NCI-H2227 treated with DMSO at 0.1 percent for 48 hours (cell line): ENCODE results near the gene RRP8.

Source experiments
- DNase-seq: peaks from one replicate; lab custom pipeline; 2025; lab: John Stamatoyannopoulos, UW

RRP8 gene

DNA sequence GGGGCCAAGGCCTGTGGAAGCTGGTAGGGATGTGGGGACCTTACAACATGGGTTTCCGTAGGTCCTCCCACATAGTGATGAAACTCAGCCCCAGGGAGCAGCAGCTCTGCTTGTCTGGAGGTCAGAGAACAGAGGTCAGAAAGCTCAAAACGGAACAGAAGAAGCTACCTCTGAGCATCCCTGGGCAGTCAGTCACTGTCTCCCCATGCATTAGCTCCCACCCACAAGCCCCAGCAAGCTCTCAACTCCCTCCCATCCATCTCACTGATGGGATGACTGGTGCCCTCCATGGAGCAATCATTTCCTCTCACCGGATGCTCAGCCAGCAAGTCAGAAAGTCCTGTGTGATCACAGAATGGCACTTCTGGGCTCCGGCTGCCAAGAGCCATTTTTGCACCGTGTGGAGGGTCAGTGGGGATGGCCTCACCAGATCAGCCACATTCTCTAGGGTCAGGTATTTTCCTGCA is 13.9 kb upstream of the RRP8 start:
- DNase-seq: no peak

DNA sequence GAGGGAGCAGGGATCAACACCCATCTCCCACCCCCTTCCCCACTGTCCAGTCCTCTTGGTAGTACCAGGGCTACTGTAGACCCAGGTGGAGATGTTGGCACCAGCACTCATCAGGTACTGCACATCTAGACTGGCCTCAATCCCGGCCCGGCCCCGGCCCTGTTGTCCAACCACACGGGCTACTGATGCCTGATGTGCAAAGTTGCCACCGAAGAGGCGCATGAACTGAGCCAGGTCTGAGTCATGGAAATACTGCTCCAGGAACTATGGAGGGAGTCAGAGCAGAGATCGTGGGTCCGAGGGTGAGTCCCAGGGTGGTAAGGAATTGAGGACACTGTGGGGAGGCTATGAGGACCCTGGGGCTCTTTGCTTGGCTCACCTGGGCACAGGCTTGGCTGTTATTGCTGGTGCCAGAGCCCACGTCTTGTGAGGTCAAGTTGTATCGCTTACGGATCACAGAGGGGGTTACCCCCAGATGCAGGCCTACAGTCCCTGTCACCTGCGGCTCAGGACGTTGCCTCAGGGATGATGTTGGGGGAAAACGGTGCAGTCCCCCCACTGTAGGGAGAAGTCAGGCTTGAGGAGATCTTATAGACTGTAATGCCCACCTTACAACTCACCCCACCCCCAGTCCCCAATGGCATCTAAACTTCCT is 13.3 kb upstream of the RRP8 start:
- DNase-seq: no peak

GRCh38 chr11:6615882-6616585 is 12.6 kb upstream of the RRP8 start:
- no peak for DNase-seq

DNA sequence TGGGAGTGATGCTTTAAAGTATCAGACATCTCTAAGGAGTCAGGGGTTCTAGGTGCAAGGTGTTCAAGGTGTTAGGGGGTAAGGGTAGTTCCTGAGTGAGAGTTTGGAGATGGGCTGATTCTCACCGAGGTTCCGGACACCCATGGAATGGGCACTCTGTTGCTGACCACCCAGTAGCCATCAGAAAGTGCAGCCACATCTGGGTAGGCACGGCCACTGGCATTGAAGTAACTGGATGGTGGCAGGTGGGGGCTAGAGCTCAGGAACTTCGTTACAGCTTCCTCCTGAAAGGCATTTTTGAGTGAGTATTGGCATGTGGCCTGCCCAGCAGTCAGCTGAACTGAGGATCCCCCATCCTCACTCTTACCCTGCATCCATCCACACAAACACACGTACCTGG is 11.6 kb upstream of the RRP8 start:
- no peak for DNase-seq

GRCh38 chr11:6614446-6614845 is 11.0 kb upstream of the RRP8 start:
- DNase-seq: no peak

GRCh38 chr11:6613496-6613895 is 10.1 kb upstream of the RRP8 start:
- DNase-seq: no peak

DNA sequence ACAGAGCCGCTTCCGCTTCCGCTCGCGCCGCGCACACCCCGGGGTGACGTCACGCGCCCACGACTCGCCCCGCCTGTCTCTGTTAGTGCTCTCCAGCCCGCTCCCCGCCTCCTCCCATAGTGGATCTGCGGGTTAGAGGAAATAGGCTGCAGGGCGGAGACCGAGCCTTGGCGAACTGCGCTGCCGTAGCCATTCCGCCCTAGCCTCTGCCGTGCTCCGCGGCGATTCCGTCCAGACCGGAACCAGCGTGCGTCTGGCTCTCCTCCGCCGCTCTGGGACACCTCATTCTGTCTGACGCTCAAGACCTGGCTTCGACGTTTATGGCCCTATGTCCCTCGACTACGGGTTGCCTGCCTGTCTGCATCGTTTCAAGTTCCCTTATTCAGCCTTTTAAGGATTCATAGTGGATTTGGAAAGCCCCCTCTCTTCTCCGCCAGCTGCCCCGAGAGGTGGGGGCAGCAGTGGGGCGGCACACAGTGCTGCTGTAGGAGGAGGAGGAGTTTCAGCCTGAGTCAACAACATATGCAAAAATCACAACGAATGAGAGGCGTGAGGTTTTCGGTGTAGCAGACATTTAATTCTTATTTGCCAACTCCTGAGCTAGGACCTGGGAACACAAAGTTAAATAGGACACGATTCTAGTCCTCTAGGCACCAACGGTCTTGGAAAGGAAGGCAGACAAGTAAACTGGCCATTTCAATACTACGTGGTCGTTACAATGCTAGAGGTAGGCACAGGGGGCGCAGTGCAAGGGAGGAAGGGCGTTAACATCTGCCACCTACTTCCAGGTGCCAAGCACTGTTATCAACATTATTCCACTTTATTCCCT is 9.0 kb upstream of the RRP8 start, which contains the start of gene TAF10:
Gene TAF10, minus strand, starts transcription at position 4 of the 829 bp plus-strand sequence. CDS start 27 bp downstream, outside the sequence.
- peak; percentile 98 for DNase-seq

GRCh38 chr11:6611963-6612212 is 8.5 kb upstream of the RRP8 start:
- DNase-seq: no peak

DNA sequence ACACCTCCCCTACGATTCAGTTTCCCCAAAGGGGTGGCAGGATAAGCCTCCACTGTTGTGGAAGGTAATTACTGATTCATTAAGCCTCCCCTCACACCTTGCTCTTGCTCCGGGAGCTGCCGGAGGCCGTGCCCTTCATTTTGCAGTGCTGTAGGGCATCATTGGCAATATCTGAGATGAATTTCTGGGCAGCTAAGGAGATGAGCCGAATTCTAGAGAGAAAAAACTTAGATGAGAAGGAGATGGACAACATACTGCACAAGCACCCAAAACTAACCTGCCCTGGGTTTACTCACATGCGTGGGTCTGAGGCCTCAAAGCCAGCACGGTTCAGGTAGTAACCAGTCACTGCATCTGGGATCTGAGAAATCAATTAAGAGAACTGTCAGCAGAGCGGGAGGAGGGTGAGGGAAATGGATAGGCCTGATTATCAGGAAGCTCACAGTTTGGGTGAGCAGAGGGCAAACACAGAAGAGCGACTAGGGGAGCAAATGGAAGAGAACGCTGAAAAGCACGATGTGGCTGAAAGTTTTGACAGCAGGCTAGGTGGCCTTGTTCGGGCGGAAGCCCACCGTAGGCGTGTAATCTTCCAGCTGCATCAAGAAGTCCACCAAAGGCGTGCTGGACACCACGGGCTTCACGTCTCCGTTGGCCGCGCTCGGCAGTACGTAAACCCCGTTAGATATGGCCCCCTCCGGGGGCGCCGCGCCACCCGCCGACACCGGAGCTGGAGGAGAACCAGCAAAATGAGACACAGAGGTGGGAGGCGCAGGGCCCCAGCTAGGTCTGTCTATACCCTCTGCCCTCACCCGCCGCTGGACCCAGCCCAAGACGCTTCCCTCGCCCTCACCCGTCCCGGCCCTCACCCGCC is 7.9 kb upstream of the RRP8 start:
- DNase-seq: peak; percentile 23

GRCh38 chr11:6610591-6610990 is 7.2 kb upstream of the RRP8 start:
- no peak for DNase-seq

GRCh38 chr11:6609502-6610015 is 6.1 kb upstream of the RRP8 start:
- no peak for DNase-seq

DNA sequence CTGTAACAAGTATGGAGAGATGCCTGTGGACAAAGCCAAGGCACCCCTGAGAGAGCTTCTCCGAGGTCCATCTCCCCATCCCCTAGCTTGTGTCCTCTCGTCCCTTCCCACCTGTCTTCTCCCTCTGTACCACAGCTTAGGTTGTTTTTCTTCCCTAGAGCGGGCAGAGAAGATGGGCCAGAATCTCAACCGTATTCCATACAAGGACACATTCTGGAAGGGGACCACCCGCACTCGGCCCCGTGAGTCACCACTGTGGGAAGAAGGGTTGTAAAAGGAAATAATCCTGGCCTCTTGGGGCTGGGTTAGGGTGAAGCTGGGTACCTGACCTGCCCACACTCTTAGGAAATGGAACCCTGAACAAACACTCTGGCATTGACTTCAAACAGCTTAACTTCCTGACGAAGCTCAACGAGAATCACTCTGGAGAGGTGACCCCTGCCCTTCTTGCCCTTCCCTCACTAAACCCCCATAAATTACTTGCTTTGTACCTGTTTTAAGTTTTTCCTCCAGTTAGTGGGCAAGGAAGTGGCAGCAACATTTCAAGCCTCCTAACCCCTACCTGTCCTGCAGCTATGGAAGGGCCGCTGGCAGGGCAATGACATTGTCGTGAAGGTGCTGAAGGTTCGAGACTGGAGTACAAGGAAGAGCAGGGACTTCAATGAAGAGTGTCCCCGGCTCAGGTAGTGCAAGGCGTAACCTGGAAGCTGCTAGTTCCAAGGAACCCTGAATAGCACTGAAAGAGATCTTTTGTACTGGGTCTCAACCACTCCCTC is 5.5 kb upstream of the RRP8 start:
- DNase-seq: no peak

DNA sequence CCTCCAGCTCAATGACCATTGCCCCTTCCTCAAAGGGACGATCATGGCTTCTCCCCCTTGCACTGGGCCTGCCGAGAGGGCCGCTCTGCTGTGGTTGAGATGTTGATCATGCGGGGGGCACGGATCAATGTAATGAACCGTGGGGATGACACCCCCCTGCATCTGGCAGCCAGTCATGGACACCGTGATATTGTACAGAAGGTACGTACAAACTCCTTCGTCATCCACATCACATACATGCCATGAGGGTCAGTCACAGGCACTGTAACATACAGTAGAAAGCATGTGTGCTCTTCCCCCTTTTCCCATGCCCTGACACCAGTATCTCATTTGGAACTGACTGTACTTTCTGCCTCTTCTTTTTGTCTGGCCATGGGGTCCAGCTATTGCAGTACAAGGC is 4.6 kb upstream of the RRP8 start:
- no peak for DNase-seq

- DNase-seq: no peak
These were observed 3.9 kb upstream of the RRP8 start for GRCh38 chr11:6607190-6607795.

DNA sequence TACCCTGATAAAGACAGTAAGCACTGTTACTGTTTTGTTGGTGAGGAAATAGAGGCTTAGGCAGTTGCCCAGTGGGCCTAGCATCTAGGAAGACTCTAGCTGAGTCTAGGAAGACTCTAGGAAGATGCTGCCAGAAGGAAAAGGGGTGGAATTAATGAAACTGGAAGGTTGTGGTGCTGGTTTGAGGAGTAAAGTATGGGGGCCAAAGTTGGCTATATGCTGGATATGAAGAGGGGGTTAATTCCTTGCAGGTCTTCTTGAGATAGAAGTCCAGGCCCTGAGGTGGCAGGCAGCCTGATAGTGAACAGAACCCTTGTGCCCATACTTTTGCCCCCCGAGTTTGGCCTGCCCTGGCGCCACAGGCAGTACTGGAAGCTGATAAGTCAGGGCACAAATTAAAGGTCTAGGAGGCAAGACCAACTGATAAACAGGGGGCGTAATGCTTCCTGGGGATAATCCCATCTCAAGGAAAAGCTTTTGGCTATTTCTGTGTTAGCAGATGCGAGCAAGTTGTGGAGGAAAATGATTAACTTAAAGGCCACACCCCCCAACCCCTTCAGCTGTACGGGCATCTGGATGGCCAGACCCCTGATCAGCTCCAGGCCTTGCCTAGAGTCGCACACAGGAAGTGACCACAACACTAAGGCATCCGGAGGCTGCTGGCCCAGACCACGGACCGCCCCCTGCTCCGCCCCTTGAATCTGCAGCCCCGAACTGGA is 3.2 kb upstream of the RRP8 start:
- peak; percentile 84 for DNase-seq

- no peak for DNase-seq
These were observed 1.4 kb upstream of the RRP8 start for GRCh38 chr11:6604790-6605189.

GRCh38 chr11:6604081-6604626 is 738 bp upstream of the RRP8 start:
- DNase-seq: peak; percentile 62

DNA sequence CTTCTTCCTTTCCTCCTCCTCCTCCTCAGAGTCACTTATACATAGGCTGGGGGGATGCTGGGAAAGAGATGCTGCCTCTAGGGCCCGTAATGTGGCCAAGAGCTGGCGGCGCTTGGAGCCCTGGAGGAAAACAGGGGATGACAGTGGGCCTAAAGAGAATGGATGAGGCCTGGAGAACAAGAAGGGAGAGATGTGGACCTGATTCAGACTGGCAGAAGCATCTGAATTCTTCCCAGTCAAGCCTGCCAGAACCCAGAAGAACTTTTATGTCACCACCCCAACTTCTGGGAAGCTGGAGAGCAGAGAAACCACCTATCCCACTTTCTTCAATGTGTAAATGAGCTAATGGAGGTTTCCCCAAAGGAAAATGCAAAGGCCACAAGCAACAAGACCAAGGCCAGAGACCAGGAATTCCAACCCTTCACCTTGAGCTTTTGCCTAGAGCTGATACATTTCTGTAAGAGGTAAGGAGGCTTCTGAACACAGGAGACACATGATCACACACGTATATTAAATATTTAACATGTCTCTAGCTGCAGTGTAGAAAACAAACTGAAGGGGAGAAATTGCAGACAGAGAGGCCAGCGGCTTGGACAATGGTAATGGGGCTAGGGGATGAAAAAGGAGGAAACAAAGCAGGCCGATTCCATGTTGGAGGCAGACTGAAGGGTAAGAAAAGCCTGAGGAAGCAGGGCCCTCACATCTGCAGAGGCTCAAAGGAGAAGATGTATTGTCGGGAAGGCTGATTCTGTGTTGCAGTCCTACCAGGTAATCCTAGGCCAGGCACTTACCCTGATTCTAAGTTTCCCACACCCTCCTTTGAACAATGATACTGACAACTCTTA is 1.1 kb downstream of the RRP8 start:
- DNase-seq: no peak

- DNase-seq: no peak
These were observed 2.4 kb downstream of the RRP8 start for GRCh38 chr11:6601041-6601461.
